ENCODE data around the gene SPRY4.

SPRY4 gene

DNA sequence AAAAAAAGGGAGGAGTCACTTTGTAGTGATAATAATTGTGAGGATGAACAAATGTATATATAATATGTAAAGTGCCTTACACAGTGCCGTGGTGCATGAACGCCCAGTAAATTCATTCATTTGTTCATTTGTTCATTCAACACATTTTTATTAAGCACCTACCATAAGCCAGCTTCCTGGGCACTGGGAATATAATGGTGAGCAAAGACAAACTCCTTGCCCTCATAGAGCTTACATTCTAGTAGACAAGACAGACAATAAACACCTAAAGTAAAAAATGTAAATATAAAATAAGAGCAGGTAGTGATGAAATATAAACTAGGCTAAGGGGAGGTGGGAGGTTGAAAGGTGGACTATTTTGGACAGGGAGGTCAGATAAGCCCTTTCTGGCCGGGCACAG, 32.0 kb downstream of the SPRY4 start:
- TF ChIP-seq, protein P1, sequence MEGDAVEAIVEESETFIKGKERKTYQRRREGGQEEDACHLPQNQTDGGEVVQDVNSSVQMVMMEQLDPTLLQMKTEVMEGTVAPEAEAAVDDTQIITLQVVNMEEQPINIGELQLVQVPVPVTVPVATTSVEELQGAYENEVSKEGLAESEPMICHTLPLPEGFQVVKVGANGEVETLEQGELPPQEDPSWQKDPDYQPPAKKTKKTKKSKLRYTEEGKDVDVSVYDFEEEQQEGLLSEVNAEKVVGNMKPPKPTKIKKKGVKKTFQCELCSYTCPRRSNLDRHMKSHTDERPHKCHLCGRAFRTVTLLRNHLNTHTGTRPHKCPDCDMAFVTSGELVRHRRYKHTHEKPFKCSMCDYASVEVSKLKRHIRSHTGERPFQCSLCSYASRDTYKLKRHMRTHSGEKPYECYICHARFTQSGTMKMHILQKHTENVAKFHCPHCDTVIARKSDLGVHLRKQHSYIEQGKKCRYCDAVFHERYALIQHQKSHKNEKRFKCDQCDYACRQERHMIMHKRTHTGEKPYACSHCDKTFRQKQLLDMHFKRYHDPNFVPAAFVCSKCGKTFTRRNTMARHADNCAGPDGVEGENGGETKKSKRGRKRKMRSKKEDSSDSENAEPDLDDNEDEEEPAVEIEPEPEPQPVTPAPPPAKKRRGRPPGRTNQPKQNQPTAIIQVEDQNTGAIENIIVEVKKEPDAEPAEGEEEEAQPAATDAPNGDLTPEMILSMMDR (IDR thresholded peaks at IDR 0.05; ENCODE audit: insufficient read depth, low read length): no peak
- TF ChIP-seq, protein P2, sequence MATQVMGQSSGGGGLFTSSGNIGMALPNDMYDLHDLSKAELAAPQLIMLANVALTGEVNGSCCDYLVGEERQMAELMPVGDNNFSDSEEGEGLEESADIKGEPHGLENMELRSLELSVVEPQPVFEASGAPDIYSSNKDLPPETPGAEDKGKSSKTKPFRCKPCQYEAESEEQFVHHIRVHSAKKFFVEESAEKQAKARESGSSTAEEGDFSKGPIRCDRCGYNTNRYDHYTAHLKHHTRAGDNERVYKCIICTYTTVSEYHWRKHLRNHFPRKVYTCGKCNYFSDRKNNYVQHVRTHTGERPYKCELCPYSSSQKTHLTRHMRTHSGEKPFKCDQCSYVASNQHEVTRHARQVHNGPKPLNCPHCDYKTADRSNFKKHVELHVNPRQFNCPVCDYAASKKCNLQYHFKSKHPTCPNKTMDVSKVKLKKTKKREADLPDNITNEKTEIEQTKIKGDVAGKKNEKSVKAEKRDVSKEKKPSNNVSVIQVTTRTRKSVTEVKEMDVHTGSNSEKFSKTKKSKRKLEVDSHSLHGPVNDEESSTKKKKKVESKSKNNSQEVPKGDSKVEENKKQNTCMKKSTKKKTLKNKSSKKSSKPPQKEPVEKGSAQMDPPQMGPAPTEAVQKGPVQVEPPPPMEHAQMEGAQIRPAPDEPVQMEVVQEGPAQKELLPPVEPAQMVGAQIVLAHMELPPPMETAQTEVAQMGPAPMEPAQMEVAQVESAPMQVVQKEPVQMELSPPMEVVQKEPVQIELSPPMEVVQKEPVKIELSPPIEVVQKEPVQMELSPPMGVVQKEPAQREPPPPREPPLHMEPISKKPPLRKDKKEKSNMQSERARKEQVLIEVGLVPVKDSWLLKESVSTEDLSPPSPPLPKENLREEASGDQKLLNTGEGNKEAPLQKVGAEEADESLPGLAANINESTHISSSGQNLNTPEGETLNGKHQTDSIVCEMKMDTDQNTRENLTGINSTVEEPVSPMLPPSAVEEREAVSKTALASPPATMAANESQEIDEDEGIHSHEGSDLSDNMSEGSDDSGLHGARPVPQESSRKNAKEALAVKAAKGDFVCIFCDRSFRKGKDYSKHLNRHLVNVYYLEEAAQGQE (IDR thresholded peaks at IDR 0.05; ENCODE audit: insufficient replicate concordance, low read depth): no peak
- no peak for TF ChIP-seq GABPA (IDR thresholded peaks at IDR 0.05; ENCODE audit: low read depth)
- no peak for TF ChIP-seq SPI1 (IDR thresholded peaks at IDR 0.05; ENCODE audit: borderline replicate concordance, low read depth)
- TF ChIP-seq POLR2AphosphoS5 (IDR thresholded peaks at IDR 0.05; ENCODE audit: low read depth): no peak
- no peak for DNase-seq (ENCODE audit: low read depth in 1 of 2, low spot score in 1 of 2)
- Histone ChIP-seq H3K27me3 (ENCODE audit: insufficient read depth, poor library complexity, severe bottlenecking) (peaks cover 13% of the 10 kb centered on the region), H3K4me3 (replicated peaks; ENCODE audit: insufficient read depth, low read length) (no peak overlapping the region), H3K27ac (replicated peaks) (no peak overlapping the region)

DNA sequence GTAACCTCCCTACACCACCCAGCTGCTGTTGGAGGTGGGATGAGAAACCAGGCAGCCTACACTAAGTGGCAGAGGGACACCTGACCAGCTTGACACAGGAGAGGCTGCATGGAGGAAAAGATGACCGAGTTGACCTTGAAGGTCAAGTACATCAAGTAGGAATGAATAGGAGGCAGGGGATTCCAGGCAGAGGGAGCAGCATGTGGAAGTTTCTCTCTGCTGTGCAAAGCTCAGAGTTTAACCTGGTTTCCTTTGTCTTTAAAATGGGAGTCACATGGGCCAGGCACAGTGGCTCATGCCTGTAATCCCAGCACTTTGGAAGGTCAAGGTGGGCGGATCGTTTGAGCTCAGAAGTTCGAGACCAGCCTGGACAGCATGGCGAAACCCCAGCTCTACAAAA, 32.6 kb downstream of the SPRY4 start:
- H3K27me3 ChIP-seq (ENCODE audit: insufficient read depth, poor library complexity, severe bottlenecking): peaks cover 10% of the 10 kb centered on the region
- DNase-seq (ENCODE audit: low read depth in 1 of 2, low spot score in 1 of 2): no peak
- TF ChIP-seq, protein P2 (IDR thresholded peaks at IDR 0.05; ENCODE audit: insufficient replicate concordance, low read depth): no peak
- TF ChIP-seq, protein P1 (IDR thresholded peaks at IDR 0.05; ENCODE audit: insufficient read depth, low read length): no peak
- no peak for TF ChIP-seq GABPA (IDR thresholded peaks at IDR 0.05; ENCODE audit: low read depth)
- no peak for TF ChIP-seq POLR2AphosphoS5 (IDR thresholded peaks at IDR 0.05; ENCODE audit: low read depth)
- no peak for TF ChIP-seq SPI1 (IDR thresholded peaks at IDR 0.05; ENCODE audit: borderline replicate concordance, low read depth)
- H3K4me3 ChIP-seq (replicated peaks; ENCODE audit: insufficient read depth, low read length): no peak overlapping the region
- no peak overlapping the region for H3K27ac ChIP-seq (replicated peaks)

DNA sequence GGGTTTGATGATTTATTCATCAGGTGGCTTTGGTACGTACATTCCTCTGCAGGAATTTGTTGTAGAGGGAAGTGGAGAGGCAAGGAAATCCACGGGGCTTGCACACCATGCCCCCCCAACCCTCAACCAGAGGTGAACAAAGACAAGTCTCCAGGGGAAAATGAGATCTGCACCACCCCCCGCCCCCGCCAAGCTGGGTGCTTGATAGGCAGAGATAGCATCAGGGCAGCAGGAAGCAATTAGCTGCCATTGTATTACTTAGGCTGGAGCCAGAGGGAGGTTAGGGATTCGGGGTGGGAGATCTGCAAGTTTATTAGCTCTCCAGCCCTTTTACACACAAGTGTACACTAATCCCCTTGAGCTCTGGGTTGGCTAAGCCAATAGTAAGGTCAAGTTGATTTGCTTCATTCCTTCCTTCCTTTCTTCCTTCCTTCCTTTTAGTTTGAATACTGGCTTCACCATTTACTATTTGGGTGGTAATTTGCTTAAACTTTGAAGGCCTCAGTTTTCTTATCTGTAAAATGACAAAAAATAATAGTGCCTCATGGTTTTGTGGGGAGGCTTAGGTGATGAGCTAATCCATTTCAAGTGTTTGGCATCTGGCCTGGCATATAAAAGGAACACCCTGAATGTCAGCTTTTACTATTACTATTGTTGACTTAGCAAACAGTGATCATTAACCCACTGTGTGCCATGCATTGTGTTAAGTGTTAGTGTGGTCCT, 34.1 kb downstream of the SPRY4 start:
- TF ChIP-seq, protein P1 (IDR thresholded peaks at IDR 0.05; ENCODE audit: insufficient read depth, low read length): no peak
- TF ChIP-seq SPI1 (IDR thresholded peaks at IDR 0.05; ENCODE audit: borderline replicate concordance, low read depth) (no peak), GABPA (IDR thresholded peaks at IDR 0.05; ENCODE audit: low read depth) (no peak), POLR2AphosphoS5 (IDR thresholded peaks at IDR 0.05; ENCODE audit: low read depth) (no peak)
- TF ChIP-seq, protein P2 (IDR thresholded peaks at IDR 0.05; ENCODE audit: insufficient replicate concordance, low read depth): no peak
- no peak overlapping the region for H3K4me3 ChIP-seq (replicated peaks; ENCODE audit: insufficient read depth, low read length)
- no peak for DNase-seq (ENCODE audit: low read depth in 1 of 2, low spot score in 1 of 2)

More for the DNA sequence above, 34.1 kb downstream of the SPRY4 start:
- H3K27ac ChIP-seq (replicated peaks): no peak overlapping the region
- peaks cover 6% of the 10 kb centered on the region for H3K27me3 ChIP-seq (ENCODE audit: insufficient read depth, poor library complexity, severe bottlenecking)
